Sigmoid colon (tissue), 4 donors: ENCODE measurements around the gene TKT.

ENCODE experiments used
- CTCF ChIP-seq, 4 experiments: fragments of 450-650 bp in 3 of 4; fragments of 200-600 bp in 1 of 4; IDR thresholded peaks; one replicate each; pipeline ENCODE4 v1.5.1; 2016 to 2019; ENCODE audit warnings: antibody characterized with exemption in 4 of 4, mild to moderate bottlenecking in 3 of 4, moderate library complexity in 2 of 4
- POLR2AphosphoS5 ChIP-seq, 4 donors: sonication (generic); formaldehyde crosslinking; IDR thresholded peaks; one replicate each; pipeline ENCODE4 v1.6.1; 2017; ENCODE audit warnings: antibody characterized with exemption in 4 of 4

GRCh38 chr3:53200501-53201498 is 55.0 kb downstream of the TKT start:
- TF ChIP-seq CTCF (IDR thresholded peaks at IDR 0.05), result no peak
- TF ChIP-seq POLR2AphosphoS5 (IDR thresholded peaks at IDR 0.05), result no peak
